ENCODE measurements around the gene INTS6. TPM values are rescaled to one million over a fixed set of nuclear protein-coding genes. Genes with fewer than 3 reads are reported as not detected.

INTS6 gene
- total RNA-seq, 2 experiments from 2014 or later = 45.6 to 58.7 TPM

GRCh38 chr13:51455532-51455931 lies 2.7 kb upstream of the INTS6 start:
- no peak overlapping the region for H3K4me3 ChIP-seq (ENCODE audit: low read depth, low read length, poor library complexity, severe bottlenecking)
- intact Hi-C loops (cut with micrococcal nuclease; ENCODE audit: unreplicated experiment) = no loop called here
- BruUV-seq (replicated peaks) = no TSS peak
- no peak overlapping the region for H2AFZ ChIP-seq (ENCODE audit: low read length)
- TF ChIP-seq CTCF (conservative IDR thresholded peaks at IDR 0.05; ENCODE audit: low read length) (no peak), EZH2phosphoT487 (IDR thresholded peaks at IDR 0.05; ENCODE audit: borderline replicate concordance, low read depth, low read length) (no peak)
- no peak overlapping the region for H3K4me2 ChIP-seq (ENCODE audit: low read length)
- peaks cover 17% of the 10 kb centered on the region; the same call in 1 of the 2 replicates for H3K9me3 ChIP-seq (ENCODE audit: low read length)
- H3K27ac ChIP-seq (ENCODE audit: low read depth, low read length, poor library complexity, severe bottlenecking) = no peak overlapping the region
- CTCF ChIA-PET (ENCODE audit: unreplicated experiment) = interaction anchor here (0.7 kb wide), 1 partner anchor 130 kb away, joined by 3 read pairs; no protein-coding TSS in a partner anchor
- peaks cover 31% of the 10 kb centered on the region for H3K36me3 ChIP-seq (ENCODE audit: insufficient read depth, low read length)
- DNase-seq (ENCODE audit: low spot score) = no peak
- no peaks in the 10 kb centered on the region for H4K20me1 ChIP-seq (ENCODE audit: insufficient read depth, low read length)
- peaks cover 17% of the 10 kb centered on the region; the same call in 1 of the 2 replicates for H3K79me2 ChIP-seq (ENCODE audit: insufficient read depth, low read depth, low read length)
- POLR2A ChIA-PET = interaction anchor here (0.6 to 3.3 kb wide), 7 partner anchors 9 to 1079 kb away, joined by 3 to 17 read pairs (median 3); no protein-coding TSS in a partner anchor
- H3K4me1 ChIP-seq (ENCODE audit: insufficient read depth, low read length, poor library complexity, severe bottlenecking) = peaks cover 19% of the 10 kb centered on the region
- H3K9me2 ChIP-seq (ENCODE audit: insufficient read depth, low read length) = no peaks in the 10 kb centered on the region

GRCh38 chr13:51453959-51454703 lies 1.3 kb upstream of the INTS6 start:
- Histone ChIP-seq H3K36me3 (ENCODE audit: insufficient read depth, low read length) (peaks cover 45% of the 10 kb centered on the region), H3K9me3 (ENCODE audit: low read length) (peaks cover 17% of the 10 kb centered on the region; the same call in 1 of the 2 replicates), H3K9me2 (ENCODE audit: insufficient read depth, low read length) (no peaks in the 10 kb centered on the region), H4K20me1 (ENCODE audit: insufficient read depth, low read length) (no peaks in the 10 kb centered on the region), H3K4me3 (ENCODE audit: low read depth, low read length, poor library complexity, severe bottlenecking) (peak overlapping the region; percentile 73), H3K79me2 (ENCODE audit: insufficient read depth, low read depth, low read length) (peaks cover 17% of the 10 kb centered on the region; the same call in 1 of the 2 replicates), H2AFZ (ENCODE audit: low read length) (peak overlapping the region; percentile 76), H3K4me1 (ENCODE audit: insufficient read depth, low read length, poor library complexity, severe bottlenecking) (peaks cover 27% of the 10 kb centered on the region), H3K4me2 (ENCODE audit: low read length) (peak overlapping the region; percentile 81), H3K27ac (ENCODE audit: low read depth, low read length, poor library complexity, severe bottlenecking) (peak overlapping the region; percentile 84)
- intact Hi-C loops (cut with micrococcal nuclease; ENCODE audit: unreplicated experiment) = loop anchor here (1.0 to 5.0 kb wide), 5 partner anchors 35 to 998 kb away; partner anchors contain the start of genes DHRS12, VPS36 and WDFY2
- CTCF ChIA-PET (ENCODE audit: unreplicated experiment) = interaction anchor here (1.0 to 1.9 kb wide), 3 partner anchors 33 to 344 kb away, joined by 3 to 5 read pairs (median 3); no protein-coding TSS in a partner anchor
- TF ChIP-seq CTCF (conservative IDR thresholded peaks at IDR 0.05; ENCODE audit: low read length) (no peak), EZH2phosphoT487 (IDR thresholded peaks at IDR 0.05; ENCODE audit: borderline replicate concordance, low read depth, low read length) (no peak)
- BruUV-seq (replicated peaks) = TSS peak; percentile 79
- DNase-seq (ENCODE audit: low spot score) = peak; percentile 55
- POLR2A ChIA-PET = interaction anchor here (0.5 to 3.3 kb wide), 35 partner anchors 8 to 508 kb away, joined by 3 to 17 read pairs (median 4); no protein-coding TSS in a partner anchor

Data from OCI-LY7 (cell line).